Measurements from ENCODE around the gene ZNF280C. TPM values are rescaled to one million over a fixed set of nuclear protein-coding genes. Genes with fewer than 3 reads are reported as not detected.

The ZNF280C gene
- polyA plus RNA-seq, 6 donors from 2014 or later = 3.0 to 6.9 (median 3.4) TPM

DNA sequence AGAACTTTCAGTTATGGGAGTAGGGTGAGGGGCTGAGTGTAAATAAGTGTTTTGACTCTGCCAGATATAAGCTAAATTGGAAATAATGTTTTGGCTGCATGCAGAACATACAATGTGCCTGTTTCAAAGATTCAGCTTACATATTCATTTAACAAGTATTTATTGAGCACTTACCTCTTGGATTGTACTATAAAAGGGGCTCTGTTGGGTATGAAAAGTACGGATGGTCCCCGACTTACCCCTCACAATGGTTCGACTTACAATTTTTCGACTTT, 102.3 kb downstream of the ZNF280C start:
- Mint-ChIP-seq H3K4me1 (peaks cover 12 to 23% (median 13%) of the 10 kb centered on the region in 3 donors), H3K36me3 (no peaks in the 10 kb centered on the region), H3K27ac (peak overlapping the region; percentile 5 to 97 (median 82)), H3K9me3 (no peaks in the 10 kb centered on the region), H3K4me3 (peak overlapping the region; percentile 82 to 98 (median 96)), H3K27me3 (no peaks in the 10 kb centered on the region)
- DNase-seq = no peak
- no peak for ATAC-seq (ENCODE audit: low read depth in 2 of 2)

DNA sequence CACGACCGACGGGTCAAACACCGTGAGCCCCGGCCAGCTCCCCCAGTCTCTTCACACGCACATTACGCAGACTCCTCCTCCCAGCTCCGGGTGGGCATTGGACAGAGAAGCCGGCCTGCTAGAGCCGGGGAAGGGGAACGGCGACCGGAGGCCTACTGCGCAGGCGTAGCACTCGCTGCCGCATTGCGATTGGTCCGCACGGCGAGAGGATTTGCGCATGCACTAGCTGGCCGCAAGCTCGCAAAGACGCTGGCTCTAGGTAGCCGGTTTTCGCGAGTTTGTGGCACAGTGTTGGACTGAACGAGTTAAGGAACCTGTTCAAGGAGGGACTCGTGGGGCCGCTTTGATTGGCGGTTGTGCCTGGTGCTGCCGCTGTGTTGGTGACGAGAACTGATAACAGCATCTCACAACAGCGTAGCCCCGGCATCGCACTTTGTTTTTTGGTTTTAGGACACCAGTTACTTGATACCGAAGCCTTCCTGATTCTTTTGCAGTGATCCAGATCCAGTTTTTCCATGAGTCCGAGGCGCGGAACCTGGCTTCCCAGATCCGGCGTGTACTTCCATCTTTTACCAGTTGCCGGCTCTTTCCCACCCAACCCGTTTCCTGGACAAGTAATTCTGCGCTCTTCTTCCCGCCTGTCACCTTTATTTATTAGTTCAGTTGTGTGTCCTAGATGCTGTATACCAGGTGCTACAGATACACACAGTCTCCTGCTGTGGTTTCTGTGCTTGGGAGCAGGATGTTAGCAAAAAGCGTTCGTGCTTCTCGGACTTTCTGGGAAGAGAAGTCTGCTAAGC, 102.8 kb downstream of the ZNF280C start, which contains the start of gene AIFM1:
Gene AIFM1, minus strand, starts transcription at position 139 of the 800 bp plus-strand sequence. CDS start 185 bp downstream, outside the sequence.
- Mint-ChIP-seq H3K27ac (peak within 1 kb of the TSS; percentile 46 to 97 (median 82)), H3K4me1 (peaks cover 11 to 23% (median 11%) of the 10 kb centered on the region in 3 donors), H3K4me3 (peak within 1 kb of the TSS; percentile 82 to 98 (median 96)), H3K9me3 (no peaks in the 10 kb centered on the region), H3K27me3 (no peaks in the 10 kb centered on the region), H3K36me3 (no peaks in the 10 kb centered on the region)
- DNase-seq (peak; percentile 86), ATAC-seq (ENCODE audit: low read depth in 2 of 2) (peak; percentile 90 to 91)

DNA sequence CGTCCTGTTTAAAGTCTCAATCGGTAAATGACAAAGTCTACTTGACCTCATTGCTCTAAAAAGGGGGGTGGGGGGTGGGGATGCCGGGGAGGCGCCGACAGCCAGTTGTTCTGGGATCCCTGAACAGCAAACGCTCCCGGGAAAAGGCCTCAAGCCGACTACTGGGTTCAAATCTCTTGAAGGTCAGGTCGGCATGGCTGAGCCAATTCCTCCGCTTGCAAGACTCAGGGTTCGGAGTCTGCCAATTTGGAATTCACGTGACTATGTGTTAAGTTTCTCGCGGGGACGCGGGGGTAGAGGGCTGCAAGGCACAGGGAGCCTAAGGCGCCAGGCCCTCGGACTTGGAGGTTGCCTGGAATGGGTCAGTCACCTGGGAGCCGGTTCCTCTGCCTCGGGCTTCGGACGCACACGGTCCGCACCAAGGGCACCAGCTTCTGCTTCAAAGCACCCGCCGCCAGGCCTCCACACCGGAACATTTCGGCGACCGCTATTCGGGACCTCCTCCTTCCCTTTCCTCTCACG, 103.5 kb downstream of the ZNF280C start:
- Mint-ChIP-seq H3K4me3 (peak overlapping the region; percentile 82 to 98 (median 96)), H3K27ac (peak overlapping the region in 5 of 6 donors; percentile 46 to 97 (median 90)), H3K4me1 (peaks cover 7 to 18% (median 9%) of the 10 kb centered on the region in 3 donors), H3K27me3 (no peaks in the 10 kb centered on the region), H3K9me3 (no peaks in the 10 kb centered on the region), H3K36me3 (no peaks in the 10 kb centered on the region)
- ATAC-seq (ENCODE audit: low read depth in 2 of 2) (peak in 1 of 2 donors; percentile 47), DNase-seq (no peak)

DNA sequence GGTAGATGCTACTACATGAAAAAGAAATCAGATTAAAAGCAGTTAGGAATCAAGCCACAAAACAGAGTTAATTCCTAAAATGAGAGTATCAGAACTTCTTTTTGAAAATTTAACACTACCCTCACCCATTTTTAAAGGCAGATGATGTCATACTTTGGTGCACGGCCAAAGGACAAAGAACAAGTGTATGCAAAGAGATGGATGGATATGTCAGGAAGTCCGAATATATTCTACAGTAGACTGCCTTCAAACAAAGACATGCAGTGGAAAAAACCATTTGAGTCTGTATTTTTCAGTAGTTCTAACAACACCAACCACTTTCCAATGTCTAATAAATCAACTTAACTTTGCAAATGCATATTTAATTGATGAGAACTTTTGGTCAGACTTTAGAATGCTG, 105.3 kb downstream of the ZNF280C start:
- ATAC-seq (ENCODE audit: low read depth in 2 of 2) (no peak), DNase-seq (no peak)
- Mint-ChIP-seq H3K36me3 (no peaks in the 10 kb centered on the region), H3K4me1 (peaks cover 7 to 18% (median 9%) of the 10 kb centered on the region in 3 donors), H3K4me3 (peak overlapping the region in 2 of 8 donors; percentile 21 to 55), H3K27me3 (no peaks in the 10 kb centered on the region), H3K27ac (no peak overlapping the region), H3K9me3 (no peaks in the 10 kb centered on the region)

DNA sequence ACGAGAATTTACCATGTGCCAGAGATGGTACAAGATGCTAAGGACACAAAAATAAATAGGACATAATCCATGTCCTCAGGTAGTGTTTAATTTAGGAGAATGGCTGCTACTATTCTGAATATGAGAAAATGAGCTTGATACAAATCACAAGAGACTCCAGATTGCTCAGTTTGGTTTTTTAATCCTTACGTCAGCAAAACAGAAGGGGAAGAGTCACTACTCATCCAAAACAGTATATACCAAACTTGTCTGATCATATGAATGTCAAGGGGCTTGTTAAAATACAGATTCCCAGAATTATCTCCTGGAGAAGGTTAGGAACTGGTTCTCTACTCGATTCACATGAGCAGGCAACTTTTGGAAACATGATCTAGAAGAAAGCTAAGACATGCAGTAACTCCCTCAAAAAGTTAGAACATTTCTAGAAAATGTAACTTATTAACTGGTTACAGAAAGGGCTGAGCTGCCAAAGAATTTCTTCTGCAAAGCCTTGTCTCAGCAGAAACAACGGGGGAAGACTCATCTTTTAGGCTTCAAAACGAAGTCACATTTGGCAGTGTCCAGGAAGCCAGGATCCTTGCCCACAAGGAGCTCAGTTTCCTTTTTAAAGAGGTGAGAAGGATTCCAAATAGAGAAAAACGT, 106.5 kb downstream of the ZNF280C start:
- peak overlapping the region in 2 of 8 donors; percentile 8 to 66 for H3K4me3 Mint-ChIP-seq
- ATAC-seq (ENCODE audit: low read depth in 2 of 2) = no peak
- peaks cover 7 to 16% (median 9%) of the 10 kb centered on the region in 3 donors for H3K4me1 Mint-ChIP-seq
- H3K27me3 Mint-ChIP-seq = no peaks in the 10 kb centered on the region
- no peaks in the 10 kb centered on the region for H3K36me3 Mint-ChIP-seq
- no peak for DNase-seq
- no peaks in the 10 kb centered on the region for H3K9me3 Mint-ChIP-seq
- peak overlapping the region in 1 of 6 donors; percentile 58 for H3K27ac Mint-ChIP-seq

DNA sequence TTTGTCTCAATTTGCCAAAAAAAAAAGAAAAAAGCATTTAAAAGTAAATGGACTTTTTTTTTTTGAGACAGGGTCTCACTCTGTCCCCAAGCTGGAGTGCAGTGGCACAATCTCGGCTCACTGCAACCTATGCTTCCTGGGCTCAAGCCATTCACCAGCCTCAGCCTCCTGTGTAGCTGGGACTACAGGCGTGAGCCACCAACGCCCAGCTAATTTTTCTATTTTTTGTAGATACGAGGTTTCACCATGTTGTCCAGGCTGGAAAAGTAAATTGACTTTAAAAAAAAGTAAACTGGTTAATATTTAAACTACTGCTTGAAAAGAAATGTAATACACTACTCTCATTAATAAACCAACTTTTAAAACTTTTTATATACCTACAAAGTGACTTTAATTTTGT, 108.9 kb downstream of the ZNF280C start:
- no peaks in the 10 kb centered on the region for H3K36me3 Mint-ChIP-seq
- peaks cover 0 to 4% (median 1%) of the 10 kb centered on the region in 3 donors for H3K4me1 Mint-ChIP-seq
- DNase-seq = no peak
- H3K27ac Mint-ChIP-seq = no peak overlapping the region
- no peaks in the 10 kb centered on the region for H3K27me3 Mint-ChIP-seq
- H3K9me3 Mint-ChIP-seq = no peaks in the 10 kb centered on the region
- ATAC-seq (ENCODE audit: low read depth in 2 of 2) = no peak
- H3K4me3 Mint-ChIP-seq = no peak overlapping the region

DNA sequence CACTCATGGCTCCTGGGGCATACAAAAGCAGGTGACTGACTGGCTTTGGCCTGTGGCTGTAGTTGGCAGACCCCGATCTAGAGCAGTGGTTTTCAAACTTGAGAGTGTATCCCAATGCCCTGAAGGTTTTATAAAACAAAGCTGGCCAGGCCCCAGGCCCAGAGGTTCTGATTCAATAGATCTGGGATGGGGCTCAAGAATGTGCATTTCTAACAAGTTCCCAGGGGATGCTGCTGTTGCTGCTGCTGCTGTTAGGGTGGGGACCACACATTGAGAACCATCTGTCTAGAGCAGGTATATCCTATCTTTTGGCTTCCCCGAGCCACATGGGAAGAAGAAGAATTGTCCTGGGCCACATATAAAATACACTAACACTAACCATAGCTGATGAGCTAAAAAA, 110.4 kb downstream of the ZNF280C start:
- Mint-ChIP-seq H3K4me3 (no peak overlapping the region), H3K9me3 (no peaks in the 10 kb centered on the region), H3K4me1 (peaks cover 0 to 4% (median 0%) of the 10 kb centered on the region in 3 donors), H3K27me3 (no peaks in the 10 kb centered on the region), H3K36me3 (no peaks in the 10 kb centered on the region), H3K27ac (no peak overlapping the region)
- ATAC-seq (ENCODE audit: low read depth in 2 of 2) = no peak
- DNase-seq = no peak

DNA sequence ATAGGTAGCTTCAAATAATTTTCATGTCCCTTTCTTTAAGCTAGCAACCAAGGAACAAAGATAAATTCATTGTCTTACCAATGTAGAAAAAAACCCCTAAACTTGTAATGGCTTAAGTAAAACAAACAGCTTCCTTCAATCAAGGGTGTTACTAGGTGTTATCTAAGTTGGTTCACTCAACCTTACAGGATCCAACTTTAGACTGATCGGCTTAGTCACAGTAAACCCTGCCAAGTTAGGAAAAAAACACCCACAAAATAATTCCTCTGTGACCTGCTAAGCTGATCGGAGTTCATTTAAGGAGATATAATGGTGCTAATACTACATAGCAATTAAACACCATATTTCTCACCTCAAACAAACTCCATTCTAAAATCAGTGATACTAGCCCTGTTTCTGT, 113.1 kb downstream of the ZNF280C start:
- DNase-seq = no peak
- H3K27ac Mint-ChIP-seq = no peak overlapping the region
- H3K9me3 Mint-ChIP-seq = no peaks in the 10 kb centered on the region
- H3K36me3 Mint-ChIP-seq = no peaks in the 10 kb centered on the region
- no peaks in the 10 kb centered on the region for H3K4me1 Mint-ChIP-seq
- ATAC-seq (ENCODE audit: low read depth in 2 of 2) = no peak
- no peak overlapping the region for H3K4me3 Mint-ChIP-seq
- H3K27me3 Mint-ChIP-seq = no peaks in the 10 kb centered on the region

Other genes starting within 250 kb of the ZNF280C start
- gene ELF4, start 158.4 kb downstream of the ZNF280C start, polyA plus RNA-seq (ENCODE audit: low read depth in 6 of 6) = 10 to 100 TPM in 2 of 6 donors, 1 to 10 TPM in 4; 8.7 to 15.4 (median 9.7) TPM
- 10 to 100 TPM; 13.6 to 24.2 (median 20.3) TPM for gene AIFM1, start 103.1 kb downstream of the ZNF280C start, polyA plus RNA-seq (ENCODE audit: low read depth in 6 of 6)
- gene RAB33A, start 96.9 kb downstream of the ZNF280C start, polyA plus RNA-seq (ENCODE audit: low read depth in 6 of 6) = 1 to 10 TPM in 4 of 6 donors, under 1 TPM in 1, not detected in 1; 0.69 to 2.2 (median 1.9) TPM
- gene SLC25A14, start 71.0 kb upstream of the ZNF280C start, polyA plus RNA-seq (ENCODE audit: low read depth in 6 of 6) = 1 to 10 TPM; 5.1 to 9.0 (median 7.7) TPM
- gene GPR119, start 116.8 kb upstream of the ZNF280C start, polyA plus RNA-seq (ENCODE audit: low read depth in 6 of 6) = not detected
- gene RBMX2, start 133.1 kb upstream of the ZNF280C start, polyA plus RNA-seq (ENCODE audit: low read depth in 6 of 6) = 10 to 100 TPM; 11.5 to 26.4 (median 23.0) TPM

All from naive B cell (primary cell).